Pulmonary artery endothelial cell (primary cell): ENCODE data around the gene TMEM229B. TPM values are rescaled to one million over a fixed set of nuclear protein-coding genes. Genes with fewer than 3 reads are reported as not detected.

ENCODE experiments used
- DNase-seq: peaks from one replicate; pipeline ENCODE4 v3.0.0-alpha.2; 2011; ENCODE audit warnings: low read depth, low spot score
- total RNA-seq: library from RNA; depleted of rRNA; stranded (reverse); fragments of >200 nt; gene quantifications from 2 replicates; pipeline ENCODE4 v1.2.3, GENCODE V29; 2014

TMEM229B gene
- total RNA-seq, 1 donor from 2014 or later, result 0.07 TPM

DNA sequence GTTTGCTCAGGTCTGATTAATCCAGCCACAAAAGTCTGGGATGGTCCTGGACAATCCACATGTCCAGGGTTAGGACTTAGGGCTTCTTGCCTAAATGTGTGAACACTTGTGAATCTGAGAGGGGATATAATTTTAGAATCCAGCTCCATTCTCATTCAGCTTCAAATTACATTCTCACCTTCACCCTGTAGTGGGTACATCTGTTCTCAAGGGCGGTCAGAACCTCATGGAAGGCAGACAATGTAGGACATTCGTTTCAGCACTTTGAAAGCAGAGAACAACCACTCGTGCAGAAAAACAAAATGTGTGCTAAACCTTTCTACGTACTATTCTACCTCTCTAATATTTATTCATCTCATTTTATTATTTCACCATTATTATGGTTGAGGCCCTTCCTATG, 1.2 kb downstream of the TMEM229B start:
- no peak for DNase-seq

DNA sequence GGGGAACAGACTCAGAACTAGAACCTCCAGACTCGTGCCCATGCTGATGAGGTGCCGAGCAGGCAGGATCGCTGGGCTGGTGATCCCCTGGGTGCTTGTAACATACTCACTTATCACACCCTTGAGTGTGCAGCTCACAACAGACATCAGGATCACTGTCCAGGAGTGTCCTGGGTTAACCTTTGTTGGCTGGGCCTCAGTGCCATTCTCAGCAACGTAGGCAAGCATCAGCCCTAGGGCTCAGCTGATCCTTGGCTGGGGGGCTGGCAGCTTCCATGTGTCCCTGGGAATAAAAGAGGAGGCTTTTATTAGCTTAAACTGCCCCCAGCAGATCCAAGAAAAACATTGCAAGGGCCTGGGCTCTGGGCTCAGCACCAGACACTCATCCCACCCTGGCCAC, 1.6 kb downstream of the TMEM229B start:
- DNase-seq, result no peak

DNA sequence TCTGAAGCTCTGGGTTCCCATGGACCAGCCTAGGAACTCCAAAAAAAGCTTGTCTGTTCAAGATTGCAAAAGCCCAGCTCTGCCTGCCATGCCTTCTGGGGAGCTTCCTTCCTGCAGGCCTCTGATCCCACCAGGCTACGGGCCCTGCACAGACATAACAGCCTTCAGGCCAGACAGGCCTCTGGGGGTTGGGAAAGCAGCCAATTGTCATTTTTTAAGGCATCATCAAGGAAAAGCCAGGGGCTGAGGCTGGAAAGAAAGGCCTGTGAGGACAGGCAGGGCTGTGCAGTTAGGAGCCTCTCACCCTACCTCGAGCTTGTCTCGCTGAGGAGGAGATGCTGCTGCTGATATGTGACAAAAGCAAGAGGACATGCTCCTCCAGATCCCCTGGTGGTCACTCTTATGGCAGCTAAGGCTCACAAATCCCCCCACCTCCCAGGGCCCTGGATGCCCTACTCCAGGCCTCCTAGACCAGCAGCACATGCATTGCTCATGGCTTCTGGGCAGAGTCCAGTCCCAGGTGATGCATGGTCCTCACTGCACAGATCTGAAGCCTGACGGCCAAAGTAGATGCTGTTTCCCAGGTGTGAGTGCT, 2.9 kb downstream of the TMEM229B start:
- DNase-seq, result no peak

GRCh38 chr14:67483579-67484285, 4.8 kb downstream of the TMEM229B start:
- DNase-seq, result no peak

GRCh38 chr14:67482231-67483164, 6.0 kb downstream of the TMEM229B start:
- DNase-seq, result no peak

GRCh38 chr14:67480011-67480410, 8.5 kb downstream of the TMEM229B start:
- no peak for DNase-seq

- DNase-seq, result no peak
Measured at GRCh38 chr14:67478800-67479084, 9.8 kb downstream of the TMEM229B start.

GRCh38 chr14:67477926-67478799, 10.4 kb downstream of the TMEM229B start:
- DNase-seq, result no peak

DNA sequence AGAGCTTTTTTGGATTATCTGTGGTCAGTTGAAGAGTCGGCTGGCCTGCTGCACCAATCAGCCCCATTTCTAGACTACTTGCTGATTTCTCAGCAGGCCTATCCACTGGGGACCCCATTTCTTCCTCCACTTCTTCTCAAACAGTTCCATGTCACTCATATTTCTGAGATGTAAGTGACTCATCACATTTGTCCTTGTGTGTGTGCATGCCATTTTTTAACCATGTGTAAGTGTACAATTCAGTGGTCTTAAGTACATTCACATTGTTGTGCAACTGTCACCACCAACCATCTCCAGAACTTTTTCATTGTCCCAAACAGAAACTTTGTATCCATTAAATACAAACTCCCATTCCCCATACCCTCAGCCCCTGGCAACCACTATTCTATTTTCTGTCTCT, 14.2 kb downstream of the TMEM229B start:
- DNase-seq, result no peak

DNA sequence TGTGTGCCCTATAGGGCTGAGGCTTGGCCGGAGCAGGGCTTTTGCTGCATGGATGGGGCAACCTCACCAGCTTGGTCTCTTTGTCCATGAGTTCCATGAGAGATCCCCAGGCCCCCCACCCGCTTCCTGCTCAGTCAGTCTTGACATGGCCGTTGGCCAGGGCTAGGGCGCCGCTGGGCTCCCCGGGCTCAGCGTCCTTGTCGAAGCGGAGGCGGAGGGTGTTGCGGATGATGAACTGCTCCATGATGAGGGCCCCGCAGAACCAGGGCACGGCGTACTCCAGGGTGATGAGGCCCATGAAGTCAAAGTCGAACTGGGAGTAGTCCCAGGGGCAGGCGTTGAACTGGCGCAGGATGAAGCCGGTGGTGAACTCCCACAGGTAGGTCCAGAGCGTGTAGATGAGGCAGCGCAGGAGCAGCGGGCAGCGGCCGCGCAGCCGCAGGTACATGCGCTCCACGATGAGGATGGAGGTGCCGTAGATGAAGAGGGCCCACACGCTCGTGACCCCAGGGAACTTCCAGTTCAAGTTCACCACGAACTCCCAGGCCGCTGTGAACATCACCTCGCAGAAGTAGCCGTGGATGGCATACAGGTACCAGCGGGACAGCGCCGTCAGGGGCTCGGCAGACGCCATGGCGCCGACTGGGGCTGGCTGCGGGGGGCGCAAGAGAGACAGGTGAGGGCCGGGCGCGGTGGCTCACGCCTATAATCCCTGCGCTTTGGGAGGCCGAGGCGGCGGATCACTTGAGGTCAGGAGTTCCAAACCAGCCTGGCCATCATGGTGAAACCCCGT, 15.0 kb downstream of the TMEM229B start:
- DNase-seq, result no peak

GRCh38 chr14:67472726-67473125, 15.8 kb downstream of the TMEM229B start:
- no peak for DNase-seq

GRCh38 chr14:67469954-67470353, 18.6 kb downstream of the TMEM229B start:
- DNase-seq, result no peak

- DNase-seq, result no peak
Measured at GRCh38 chr14:67468378-67468730, 20.2 kb downstream of the TMEM229B start.

DNA sequence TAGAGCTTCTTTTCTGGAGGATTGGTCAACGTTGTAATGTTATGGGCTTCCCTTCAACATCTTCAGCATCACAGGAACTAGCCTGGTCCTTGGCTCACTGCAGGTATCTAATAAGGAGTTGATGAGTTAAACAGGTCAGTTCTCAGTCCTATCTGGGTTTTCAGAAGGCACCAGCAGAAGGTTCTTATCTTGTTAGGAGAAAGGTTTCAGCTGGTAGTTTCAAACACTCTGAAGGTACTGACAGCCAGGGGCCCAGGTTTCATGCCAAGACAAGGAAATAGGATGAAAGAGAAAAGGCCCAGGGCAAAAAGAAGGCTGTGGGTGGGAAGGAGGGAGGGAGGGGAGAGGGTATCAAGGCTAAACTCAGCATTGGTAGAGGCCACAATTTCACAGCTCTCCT, 21.4 kb downstream of the TMEM229B start:
- no peak for DNase-seq

DNA sequence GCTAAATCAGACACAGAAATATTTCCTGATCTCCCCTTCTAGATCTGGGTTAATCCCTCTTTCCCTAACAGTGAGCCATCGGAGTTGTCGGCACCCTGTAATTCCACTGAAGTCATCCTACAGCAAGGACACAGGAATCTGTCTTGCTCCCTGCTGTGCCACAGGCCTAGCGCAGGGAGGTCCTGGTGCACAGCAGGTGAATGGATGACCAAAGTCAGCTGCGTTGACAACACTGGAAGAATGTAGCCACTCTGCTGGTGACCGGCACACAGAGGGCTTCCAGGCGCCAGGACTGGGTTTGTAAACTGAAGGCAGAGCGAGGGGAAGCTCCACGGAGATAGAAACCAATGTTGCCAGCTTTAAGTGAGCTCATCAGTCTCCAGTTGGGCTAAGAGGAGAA, 23.6 kb downstream of the TMEM229B start:
- no peak for DNase-seq

- DNase-seq, result no peak
Measured at GRCh38 chr14:67464377-67464776, 24.1 kb downstream of the TMEM229B start.

DNA sequence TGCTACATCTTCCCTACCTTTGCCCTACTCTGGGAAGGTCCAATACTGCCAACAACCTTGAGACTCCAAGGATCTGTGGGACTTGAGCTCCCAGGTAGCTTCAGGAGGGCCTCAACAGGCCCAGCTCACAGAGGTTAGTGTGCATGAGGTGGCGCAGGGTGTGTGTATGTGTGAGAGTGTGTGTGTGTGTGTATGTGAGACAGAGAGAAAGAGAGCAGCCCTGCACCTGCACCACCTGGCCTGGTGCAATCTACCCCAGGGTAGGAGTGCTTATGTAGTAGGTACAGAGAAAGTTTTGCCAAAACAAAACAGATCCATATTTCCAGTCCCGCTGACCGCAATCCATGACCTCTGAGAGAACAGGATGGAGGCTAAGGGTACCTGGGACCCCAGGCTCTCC, 24.6 kb downstream of the TMEM229B start:
- DNase-seq, result no peak

DNA sequence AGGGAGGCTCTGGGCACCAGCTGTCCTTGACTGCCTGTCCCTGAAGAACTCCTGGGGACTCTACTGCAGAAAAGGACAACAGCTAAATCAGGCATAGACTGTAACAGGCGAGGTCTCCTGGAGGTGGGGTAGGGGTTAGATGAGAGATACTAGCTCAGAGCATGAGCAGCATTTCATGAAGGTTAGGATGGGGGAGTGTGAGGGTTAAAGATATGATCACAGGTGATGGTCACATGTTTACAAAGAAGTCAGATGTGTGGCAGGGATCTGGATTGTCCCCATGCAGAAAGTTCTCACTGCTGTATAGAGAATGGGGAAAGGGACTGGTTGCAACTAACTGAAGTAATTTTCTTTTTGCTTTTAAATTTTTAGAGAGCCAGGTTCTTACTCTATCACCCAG, 26.5 kb downstream of the TMEM229B start:
- no peak for DNase-seq

- no peak for DNase-seq
Measured at GRCh38 chr14:67461341-67461985, 27.1 kb downstream of the TMEM229B start.

DNA sequence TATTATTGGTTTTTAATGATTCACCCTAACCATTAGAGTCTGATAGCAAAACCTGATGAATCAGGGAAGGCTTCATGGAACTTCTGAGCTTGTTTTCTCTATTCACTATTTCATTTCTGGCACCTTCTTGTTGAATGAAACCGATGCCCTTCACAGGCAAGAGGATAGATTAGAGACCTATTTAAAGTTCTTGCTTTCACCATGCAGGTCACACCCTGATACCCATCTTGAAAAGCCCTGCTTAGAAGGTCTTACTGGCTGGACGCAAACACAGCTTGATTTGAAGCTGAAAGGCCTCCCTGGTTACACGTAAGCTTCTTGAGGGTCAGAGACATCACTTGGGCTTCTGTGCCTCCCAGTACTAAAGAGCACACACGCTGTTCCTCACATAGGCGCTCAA, 29.2 kb downstream of the TMEM229B start:
- no peak for DNase-seq
